ENCODE results near the gene PTH1R. TPM values are rescaled to one million over a fixed set of nuclear protein-coding genes. Genes with fewer than 3 reads are reported as not detected.

The PTH1R gene
- total and polyA plus RNA-seq, 10 of the 15 experiments (the other 5 are each of a cell fraction or from before 2014, with no cell fraction given): not detected

- ChIA-PET CTCF (interaction anchor here (0.6 to 2.2 kb wide), 6 partner anchors 8 to 333 kb away, joined by 3 to 6 read pairs (median 4); no protein-coding TSS in a partner anchor), RAD21 (ENCODE audit: unreplicated experiment) (interaction anchor here (1.9 kb wide), 1 partner anchor 8 kb away, joined by 5 read pairs; no protein-coding TSS in a partner anchor), POLR2A (no interaction called here), SMC1A (ENCODE audit: uncharacterized antibody, unreplicated experiment) (no interaction called here)
- Histone ChIP-seq H4K20me1 (ENCODE audit: control insufficient read depth, insufficient read depth) (no peaks in the 10 kb centered on the region), H3K4me2 (ENCODE audit: control insufficient read depth, insufficient read depth) (no peak overlapping the region), H3K79me2 (ENCODE audit: control insufficient read depth, insufficient read depth, low read length) (no peaks in the 10 kb centered on the region), H3K4me1 (ENCODE audit: control insufficient read depth, insufficient read depth, low read length) (no peaks in the 10 kb centered on the region), H3K27me3 (replicated peaks in 1 of 2; ENCODE audit: control insufficient read depth in 2 of 2, insufficient read depth in 2 of 2, low read length in 1 of 2) (no peaks in the 10 kb centered on the region), H3K9me3 (replicated peaks; ENCODE audit: control insufficient read depth, insufficient read depth, low read length) (no peaks in the 10 kb centered on the region), H3K4me3 (no peak overlapping the region), H3K36me3 (ENCODE audit: control insufficient read depth in 2 of 2, insufficient read depth in 2 of 2, low read length in 1 of 2) (no peaks in the 10 kb centered on the region), H3K9ac (ENCODE audit: control insufficient read depth, insufficient read depth, low read length) (no peak overlapping the region), H2AFZ (ENCODE audit: control insufficient read depth, low read depth, low read length) (no peak overlapping the region), H3K27ac (ENCODE audit: control insufficient read depth, insufficient read depth) (no peak overlapping the region)
- FAIRE-seq (no peak), ATAC-seq (no peak), DNase-seq (ENCODE audit: low read depth, low spot score) (no peak)
- 41% methylated on average over 3 of the region's 3 CpGs for WGBS (ENCODE audit: insufficient coverage, insufficient replicate concordance, low lambda C conversion rate, missing lambda C conversion rate)
- TF ChIP-seq JUNB (IDR thresholded peaks at IDR 0.05) (no peak), BACH1 (IDR thresholded peaks at IDR 0.05; ENCODE audit: borderline replicate concordance) (no peak), NR2C2 (IDR thresholded peaks at IDR 0.05; ENCODE audit: borderline replicate concordance, control insufficient read depth, insufficient read length, low read depth) (no peak), WRNIP1 (IDR thresholded peaks at IDR 0.05; ENCODE audit: borderline replicate concordance, low read depth, low read length) (no peak), USF1 (IDR thresholded peaks at IDR 0.05; ENCODE audit: borderline replicate concordance, extremely low read length, insufficient read depth, low read depth, low read length) (no peak), RBBP5 (conservative IDR thresholded peaks at IDR 0.05) (no peak), NFYB (IDR thresholded peaks at IDR 0.05; ENCODE audit: insufficient read depth, low read depth, low read length) (no peak), BCLAF1 (IDR thresholded peaks at IDR 0.05) (no peak), ASH2L (IDR thresholded peaks at IDR 0.05; ENCODE audit: borderline replicate concordance, low read depth) (no peak), IKZF1 (conservative IDR thresholded peaks at IDR 0.05) (no peak), ATF7 (IDR thresholded peaks at IDR 0.05; ENCODE audit: low read depth) (no peak), NRF1 (conservative IDR thresholded peaks at IDR 0.05; ENCODE audit: low read depth, low read length) (no peak), REST (IDR thresholded peaks at IDR 0.05; ENCODE audit: low read depth, low read length) (no peak), ESRRA (IDR thresholded peaks at IDR 0.05; ENCODE audit: low read length) (no peak), SRF (IDR thresholded peaks at IDR 0.05; ENCODE audit: low read depth in 2 of 2, low read length in 2 of 2) (no peak), BMI1 (IDR thresholded peaks at IDR 0.05; ENCODE audit: borderline replicate concordance) (no peak)
- no TSS peak for BruUV-seq (replicated peaks)
- intact Hi-C loops (cut with micrococcal nuclease; ENCODE audit: unreplicated experiment): no loop called here
- in situ Hi-C loops (cut with MboI): no loop called here
These were observed 23.5 kb downstream of the PTH1R start for GRCh38 chr3:46901061-46901460.

Measured in GM12878 (cell line).